ENCODE results near the gene GSTA4.
A peak's percentile ranks its signal among the peaks of the same experiment; 100 is the strongest.
"Not testable (repeated sequence)": the region's sequence is repeated elsewhere in the genome, so short reads cannot be mapped to it uniquely, and the experiment has no call there.

Gene GSTA4

DNA sequence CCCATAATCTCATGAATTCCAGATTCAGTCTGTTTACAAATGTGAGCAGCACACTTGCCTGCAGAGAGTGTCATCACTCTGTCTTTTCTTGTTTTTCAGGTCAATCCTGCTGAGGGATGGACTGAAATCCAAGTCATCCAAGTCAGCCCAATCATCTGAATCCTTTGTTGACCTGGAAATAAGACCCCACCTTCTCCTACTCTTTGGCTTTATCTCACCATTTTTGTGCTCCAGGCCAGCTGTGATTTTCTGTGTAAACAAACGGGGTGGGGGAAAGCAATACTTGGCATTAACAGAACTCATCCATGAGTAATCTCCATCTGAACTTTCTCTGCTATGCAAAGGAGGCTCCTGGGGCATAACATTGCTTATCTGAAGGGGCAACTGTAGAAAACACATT, 16.9 kb upstream of the GSTA4 start:
- DNase-seq, result no peak

DNA sequence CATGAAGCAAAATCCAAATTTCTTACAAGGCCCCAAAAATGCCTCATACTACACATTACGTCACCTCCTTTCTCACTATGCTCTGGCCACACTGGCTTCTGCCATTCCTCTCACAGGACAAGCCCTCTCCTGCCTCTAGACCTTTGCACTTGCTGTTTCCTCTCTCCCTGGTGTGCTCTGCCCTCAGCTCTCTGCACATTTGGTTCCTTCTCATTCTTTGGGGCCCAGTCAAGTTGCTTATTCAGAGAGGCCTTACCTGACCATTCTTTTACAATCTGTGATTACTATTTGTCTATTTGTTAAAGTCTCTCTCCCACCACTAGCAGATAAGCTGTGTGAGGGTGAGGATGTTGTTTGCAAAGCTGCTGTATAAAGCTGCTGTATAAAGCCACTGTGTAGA, 15.4 kb upstream of the GSTA4 start:
- no peak for DNase-seq

DNA sequence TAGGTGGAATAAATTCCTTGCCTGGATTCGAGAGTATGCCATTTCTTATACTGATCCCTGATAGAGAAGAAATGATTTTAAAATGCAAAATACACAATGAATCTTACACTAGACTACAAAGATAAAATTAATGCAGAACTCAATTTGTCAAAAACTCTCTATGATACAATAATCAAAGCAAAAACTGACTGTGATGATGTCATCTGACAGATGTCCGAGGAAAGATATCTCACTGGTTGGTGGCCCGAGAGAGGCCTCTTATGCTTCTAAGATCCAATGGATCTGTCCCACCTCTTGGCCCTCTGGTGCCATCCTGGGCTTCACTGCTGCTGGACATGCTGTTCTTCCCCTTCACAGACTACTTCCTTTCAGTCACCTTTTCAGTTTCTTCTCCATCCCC, 14.4 kb upstream of the GSTA4 start:
- no peak for DNase-seq

DNA sequence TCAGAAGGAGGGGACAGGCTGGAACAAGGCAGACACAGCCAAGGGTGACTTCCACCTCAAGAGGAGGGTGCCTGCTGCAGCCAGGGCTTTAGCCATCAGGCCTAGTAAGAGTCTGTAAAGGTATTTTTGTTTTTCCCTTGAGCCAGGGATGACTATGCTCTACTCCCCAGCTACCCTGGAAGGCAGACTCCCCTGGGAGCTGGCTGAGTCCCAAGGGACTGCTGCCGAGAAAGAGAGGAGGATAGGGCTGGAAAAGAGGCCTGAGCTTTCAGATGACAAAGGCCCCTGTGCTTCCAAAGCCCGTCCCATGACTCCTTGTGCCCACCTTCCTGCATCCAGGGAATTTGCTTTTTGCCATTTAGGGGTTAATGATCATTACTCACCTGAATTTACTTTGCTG, 14.0 kb upstream of the GSTA4 start:
- no peak for DNase-seq

DNA sequence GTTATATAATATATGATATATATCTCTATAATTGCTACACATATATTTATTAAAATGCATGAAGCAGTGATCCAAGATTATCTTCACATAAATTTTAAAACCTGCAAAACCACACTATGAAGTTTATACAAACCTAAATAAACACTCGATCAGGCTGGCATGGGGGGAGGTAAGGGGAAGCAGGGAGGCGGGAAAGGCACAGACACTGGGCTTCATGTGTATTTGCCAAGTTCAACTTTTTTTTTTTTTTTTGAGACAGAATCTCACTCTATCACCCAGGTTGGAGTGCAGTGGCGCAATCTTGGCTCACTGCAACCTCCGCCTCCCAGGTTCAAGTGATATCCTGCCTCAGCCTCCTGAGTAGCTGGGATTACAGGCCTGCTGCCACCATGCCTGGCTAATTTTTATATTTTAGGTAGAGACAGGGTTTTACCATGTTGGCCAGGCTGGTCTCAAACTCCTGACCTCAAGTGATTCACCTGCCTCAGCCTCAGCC, 13.2 kb upstream of the GSTA4 start:
- DNase-seq, result not testable (repeated sequence)

DNA sequence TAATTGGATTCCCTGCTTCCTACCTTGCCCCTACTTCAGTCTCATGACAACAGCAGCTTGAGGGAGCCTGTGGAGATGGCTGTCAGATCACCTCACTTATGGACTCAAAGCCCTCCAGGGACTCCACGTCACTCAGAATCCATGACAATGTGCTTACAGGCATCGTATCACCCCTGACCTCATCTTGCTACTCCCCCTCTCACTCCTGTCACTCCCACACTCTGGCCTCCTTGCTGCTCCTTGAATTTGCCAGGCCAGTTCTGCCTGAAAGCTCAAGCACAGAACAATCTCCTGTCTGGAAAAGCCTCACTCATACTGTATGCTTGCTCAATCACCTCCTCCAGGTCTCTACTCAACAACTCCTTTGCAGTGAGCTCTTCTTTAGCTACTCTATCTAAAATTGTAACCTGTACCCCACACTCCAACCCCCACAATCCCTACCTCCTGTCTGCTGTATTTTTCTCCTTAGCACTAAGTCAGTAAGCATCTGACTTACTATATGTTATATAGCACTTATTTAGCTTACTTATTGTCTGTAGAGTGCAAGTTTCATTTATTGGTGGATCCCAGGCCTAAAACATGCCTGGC, 10.7 kb upstream of the GSTA4 start:
- no peak for DNase-seq

DNA sequence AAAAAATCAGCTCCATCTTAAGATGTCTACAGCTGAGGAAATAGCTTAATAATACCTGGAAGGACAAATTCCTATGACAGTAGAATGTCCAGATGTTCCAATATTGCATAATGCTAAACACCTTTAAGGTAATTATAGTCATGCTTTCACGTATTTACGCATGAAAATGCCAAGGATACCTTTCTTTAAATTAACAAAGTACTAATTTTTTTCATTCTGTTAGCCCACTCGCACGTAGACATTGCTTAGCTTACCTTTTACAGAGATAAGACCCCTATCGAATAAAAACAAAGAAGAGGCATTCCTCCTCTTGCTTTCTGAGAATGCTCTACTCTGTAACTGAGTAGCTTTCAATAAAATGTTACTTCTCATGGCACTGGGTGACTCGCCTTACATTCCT, 4.4 kb upstream of the GSTA4 start:
- no peak for DNase-seq

DNA sequence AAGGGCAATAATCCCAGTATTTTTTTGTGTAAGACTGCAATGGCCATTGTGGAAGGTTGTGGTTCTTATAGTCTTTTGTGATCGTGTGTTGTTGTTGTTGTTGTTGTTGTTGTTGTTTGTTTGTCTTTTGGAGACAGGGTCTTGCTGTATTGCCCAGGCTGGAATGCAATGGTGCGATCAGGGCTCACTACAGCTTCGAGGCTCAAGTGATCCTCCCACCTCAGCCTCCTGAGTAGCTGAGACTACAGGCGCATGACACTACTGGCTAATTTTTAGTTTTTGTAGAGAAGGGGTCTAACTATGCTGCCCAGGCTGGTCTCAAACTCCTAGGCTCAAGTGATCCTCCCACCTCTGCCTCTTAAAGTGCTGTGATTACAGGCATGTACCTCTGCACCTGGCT, 3.5 kb upstream of the GSTA4 start:
- no peak for DNase-seq

DNA sequence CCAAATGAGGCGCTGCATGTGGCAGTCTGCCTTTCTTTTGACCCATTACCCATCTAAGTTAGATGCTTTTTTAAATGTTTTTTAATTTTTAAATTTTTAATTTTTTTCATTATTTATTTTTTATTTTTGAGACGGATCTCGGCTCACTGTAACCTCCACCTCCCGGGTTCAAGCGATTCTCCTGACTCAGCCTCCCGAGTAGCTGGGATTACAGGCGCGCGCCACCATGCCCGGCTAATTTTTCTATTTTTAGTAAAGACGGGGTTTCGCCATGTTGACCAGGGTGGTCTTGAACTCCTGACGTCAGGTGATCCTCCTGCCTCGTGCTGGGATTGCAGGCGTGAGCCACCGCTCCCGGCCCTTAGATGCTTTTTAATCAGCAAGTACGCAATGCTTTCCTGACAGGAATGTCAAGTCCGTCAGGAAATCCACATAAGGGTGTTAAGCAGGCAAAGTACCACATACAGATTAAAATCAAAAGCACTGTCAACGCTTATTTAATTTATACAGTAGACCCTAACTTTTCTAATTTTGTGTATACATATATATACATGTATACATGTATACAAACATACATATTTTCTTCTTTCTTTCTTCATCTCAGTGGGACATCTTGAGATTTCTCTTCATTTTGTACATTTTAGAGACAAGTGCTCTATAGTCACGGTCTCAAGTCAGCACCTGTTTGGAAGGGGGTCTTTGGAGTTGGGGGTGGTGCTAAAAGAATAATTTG, 995 bp upstream of the GSTA4 start:
- peak; percentile 91 for DNase-seq

DNA sequence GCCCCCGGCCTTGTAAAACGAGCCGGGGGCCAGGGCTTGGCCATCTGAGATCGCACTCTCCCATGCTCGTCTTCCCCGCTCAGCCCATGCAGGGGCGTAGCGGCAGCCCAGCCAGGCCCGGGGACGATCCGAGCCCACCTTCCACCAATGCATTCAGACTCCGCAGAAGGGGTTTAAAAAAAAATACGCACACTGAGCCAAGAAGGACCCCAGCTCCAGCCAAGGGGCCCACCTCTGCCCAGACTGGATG, 320 bp downstream of the GSTA4 start:
- no peak for DNase-seq

DNA sequence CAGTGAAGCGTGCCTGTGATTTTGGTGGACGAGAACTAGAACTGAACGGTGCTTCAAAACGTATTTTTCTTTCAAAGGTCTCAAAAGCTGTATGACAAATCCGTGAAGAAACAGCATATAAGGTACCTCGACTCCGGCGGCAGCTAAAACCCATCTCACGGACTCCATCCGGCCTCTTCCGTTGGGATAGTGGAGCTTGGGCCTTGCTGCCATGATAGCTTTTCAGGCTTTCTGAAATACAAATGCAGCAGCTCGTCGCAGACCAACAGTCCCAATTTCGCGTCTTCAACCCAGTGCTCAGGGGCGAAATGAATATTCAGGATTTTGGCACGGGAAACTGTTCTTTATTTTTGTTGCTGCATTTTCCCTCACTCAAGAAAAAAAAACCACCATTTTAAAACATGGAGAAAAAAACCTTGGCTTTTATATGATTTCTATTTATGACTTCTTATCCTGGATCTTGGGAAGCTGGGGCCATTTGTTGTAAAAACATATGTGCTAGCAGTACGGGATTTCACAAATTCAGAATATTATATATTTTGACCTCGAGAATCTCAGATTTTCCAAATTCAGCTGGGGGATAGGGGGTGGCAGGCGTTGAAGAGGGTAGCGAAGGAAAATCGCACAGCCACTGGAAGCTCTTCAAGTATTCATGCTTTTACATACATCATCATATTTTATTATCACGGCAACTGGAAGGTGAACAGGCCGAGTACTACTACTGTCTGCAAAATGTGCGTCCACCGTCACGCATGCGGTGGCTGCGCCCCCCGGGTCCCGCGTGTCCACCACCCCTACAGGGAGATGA, 849 bp downstream of the GSTA4 start:
- DNase-seq, result peak; percentile 67

DNA sequence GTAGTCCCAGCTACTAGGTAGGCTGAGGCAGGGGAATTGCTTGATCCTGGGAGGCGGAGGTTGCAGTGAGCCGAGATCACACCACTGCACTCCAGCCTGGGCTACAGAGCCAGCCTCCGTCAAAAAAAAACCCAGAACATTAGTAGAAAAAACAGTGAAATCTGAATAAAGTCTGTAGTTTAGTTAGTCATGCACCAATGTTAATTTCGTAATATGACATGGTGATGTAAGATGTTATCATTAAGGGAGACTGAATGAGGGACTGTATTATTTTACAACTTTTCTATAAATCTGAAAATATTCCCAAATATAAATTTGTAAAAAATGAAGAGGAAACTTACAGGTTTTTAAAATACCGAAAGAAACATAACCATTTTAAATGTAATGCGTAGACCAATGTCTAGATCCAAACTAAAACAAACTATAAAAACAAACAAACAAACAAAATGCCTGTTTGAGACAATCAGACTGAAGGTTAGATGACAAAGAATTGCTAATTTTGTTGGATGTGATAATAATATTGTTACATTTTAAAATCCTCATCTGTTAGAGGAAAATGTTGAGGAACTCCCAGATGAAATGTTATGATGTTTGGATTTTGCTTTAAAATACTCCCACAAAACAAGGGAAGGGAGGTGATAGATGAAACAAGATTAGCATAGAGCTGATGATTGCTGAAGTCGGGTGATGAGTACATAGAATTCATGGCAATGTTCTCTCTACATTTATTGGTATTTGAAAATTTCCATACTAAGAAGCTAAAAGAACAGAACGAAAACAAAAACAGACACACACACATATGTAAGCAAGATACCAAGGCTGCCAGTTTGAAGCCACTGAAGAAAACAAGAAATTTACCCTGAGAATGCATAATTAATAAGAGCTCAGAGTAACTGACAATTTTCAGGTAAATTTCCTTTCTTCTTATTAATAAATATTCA, 1.8 kb downstream of the GSTA4 start:
- peak; percentile 53 for DNase-seq

DNA sequence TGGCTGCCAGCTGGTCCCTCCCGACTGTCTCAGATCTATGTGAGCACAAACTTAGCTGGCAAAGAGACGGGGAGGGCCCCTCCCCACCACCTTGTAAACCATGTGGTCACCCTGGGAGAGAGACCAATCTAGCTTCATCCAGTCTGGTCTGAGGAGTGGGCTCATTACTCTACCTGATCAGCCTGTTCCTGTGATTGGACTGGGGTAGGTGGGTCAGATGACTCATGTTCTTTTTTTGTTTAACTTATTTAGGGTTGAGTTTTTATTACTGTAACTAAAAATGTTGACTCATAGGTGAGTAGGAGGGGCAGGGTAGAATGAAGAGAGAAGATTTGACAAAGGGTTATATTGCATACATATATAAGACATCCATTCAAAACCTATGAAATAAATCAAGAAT, 4.7 kb downstream of the GSTA4 start:
- DNase-seq, result peak; percentile 42

DNA sequence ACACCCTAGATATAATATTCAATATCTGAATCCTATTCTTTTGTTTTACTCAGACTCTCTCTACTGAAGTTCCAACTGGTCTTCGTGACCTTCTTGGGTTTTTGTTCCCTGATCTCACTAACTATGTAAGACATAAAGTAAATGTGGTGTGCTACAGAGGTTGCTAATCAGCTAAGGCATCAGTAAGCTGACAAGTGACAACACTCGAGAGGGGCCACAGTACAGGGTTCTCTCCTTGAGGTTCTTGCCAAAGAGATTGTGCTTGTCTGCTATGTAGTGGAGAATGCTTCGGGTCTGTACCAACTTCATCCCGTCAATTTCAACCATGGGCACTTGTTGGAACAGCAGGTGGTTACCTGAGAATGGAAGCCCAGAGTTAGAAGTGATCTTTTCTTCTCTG, 9.9 kb downstream of the GSTA4 start:
- no peak for DNase-seq

DNA sequence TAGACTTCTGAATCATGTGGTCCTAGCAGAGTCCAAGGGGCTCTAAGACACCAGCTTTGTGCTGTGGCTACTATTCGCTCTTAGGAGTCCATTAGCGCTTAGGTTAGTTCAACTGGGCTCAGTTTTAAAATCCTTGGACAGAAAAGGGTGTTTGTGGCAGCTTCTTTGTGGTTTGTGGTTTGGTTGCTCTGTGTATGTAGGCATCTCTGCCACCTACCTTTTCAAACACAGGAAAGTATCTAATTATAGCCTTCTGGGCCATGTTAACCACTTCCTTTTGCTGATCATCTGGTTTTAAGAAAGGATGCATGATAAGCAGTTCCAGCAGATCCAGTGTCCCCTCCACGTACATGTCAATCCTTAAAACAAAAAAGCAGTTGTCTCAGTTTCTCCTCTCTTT, 10.8 kb downstream of the GSTA4 start:
- no peak for DNase-seq

DNA sequence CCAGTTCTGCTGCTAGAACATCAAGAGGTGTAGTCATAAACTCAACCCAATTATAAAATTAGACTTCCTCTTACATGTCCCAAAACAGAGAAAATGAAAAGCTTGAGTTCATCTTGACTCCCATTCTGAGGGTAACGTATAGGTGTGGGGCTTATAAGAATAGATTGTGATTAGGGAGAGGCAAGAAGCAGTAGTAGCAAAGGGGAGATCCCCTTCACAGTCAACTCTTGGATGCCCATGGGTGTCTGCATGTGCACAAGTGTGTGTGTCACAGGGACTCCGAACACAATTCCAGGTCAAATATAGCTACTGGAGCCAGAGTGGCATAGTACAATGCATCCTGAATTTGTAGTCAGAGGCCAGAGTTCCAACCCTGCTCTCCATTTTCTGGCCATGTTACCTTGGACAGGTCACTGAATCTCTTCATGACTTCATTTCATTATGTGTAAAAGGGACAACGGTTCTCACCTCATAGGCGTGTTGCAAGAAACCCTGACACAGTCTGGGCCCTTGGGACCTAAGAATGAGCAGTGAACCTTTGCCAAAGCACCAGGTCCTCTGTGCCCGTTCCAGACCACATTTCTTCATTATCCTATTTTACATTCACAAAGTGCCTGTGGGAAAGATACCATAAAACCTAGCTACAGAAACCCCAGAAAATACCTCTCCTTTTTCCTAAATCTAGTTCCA, 11.8 kb downstream of the GSTA4 start:
- no peak for DNase-seq

DNA sequence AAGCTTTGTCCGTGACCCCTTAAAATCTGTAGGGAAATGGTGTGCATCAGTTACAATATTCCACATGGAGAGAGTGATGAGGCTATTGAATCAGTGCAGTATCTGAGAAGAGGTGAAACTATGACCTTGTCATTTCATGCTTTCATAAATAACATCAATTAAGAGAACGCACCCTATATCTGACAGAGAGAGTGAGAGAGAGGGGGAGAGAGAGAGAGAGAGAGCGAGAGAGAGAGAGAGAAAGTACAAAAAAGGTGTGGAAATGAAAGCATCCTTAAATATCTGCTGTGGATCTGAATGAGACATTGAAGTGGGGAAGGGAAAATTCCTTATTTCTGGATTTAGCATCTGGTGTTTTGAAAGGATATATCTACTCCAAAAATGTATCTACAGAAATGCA, 12.4 kb downstream of the GSTA4 start:
- DNase-seq, result no peak

DNA sequence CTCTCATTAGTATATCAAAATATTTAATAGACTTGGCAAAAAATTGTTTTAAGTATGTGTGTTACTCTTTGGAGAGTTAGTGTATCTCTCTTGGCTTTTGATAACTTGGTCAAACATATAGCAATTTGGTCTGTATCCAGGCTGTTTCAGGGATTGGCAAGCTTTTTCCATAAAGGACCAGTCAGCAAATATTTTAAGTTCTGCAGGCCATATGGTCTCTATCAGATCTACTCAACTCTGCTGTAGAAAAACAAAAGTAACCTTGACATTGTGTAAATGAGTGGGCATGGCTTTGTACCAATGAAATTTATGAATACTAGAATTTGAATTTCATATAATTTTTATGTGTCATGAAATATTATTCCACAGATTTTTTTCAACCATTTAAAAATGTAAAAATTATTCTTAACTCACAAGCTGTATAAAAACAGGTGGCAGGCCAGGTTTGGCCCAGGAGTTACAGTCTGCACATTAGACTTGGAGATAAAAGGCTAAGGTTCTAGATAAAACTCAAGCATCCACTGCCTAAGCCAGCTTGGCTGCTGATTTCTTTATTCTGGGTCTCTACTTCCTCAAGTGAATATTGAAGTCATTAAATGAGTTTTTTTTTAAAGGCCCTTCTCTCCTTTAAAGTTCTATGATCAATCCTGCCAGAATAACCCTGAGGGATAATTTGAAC, 13.7 kb downstream of the GSTA4 start:
- DNase-seq, result no peak

DNA sequence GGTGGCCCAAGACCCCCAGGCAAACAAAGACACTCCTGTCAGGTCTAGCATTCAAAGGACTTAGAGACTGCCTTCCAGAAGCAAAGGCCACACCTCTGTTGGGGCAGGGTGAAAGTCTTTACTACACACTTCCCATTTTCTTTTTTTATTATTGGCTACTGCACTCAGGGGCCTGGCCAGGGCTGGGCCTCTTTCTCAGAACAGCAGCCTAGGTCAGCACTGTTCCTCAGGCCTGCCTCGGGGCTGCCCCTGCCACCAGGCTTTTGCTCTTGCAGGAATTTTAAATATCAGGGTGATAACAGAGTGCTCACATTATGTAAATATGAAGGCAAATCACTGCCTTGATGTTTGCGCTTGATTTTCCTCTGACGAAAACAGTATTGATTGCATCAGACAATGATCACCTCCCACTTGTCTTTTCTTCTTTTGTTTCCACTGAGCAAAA, 18.5 kb downstream of the GSTA4 start:
- DNase-seq, result no peak

DNA sequence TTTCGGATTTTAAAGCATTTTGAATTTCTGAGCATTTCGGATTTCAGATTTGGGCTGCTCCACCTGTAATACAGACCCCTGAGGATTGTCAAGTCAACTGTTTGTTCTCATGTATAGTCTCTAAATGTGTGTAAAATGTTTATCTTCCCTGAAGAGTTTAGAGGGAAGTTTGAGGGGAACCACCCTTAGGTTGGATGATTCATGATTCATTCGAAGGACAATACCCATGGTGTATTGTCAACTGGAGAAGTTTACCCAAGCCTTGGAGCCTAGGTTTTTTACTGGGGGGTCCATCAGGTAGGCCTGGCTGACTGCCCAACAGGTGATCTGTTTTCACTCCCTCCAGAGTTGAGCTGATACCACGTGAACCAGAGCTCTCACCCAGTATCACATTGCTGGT, 18.9 kb downstream of the GSTA4 start:
- no peak for DNase-seq

DNA sequence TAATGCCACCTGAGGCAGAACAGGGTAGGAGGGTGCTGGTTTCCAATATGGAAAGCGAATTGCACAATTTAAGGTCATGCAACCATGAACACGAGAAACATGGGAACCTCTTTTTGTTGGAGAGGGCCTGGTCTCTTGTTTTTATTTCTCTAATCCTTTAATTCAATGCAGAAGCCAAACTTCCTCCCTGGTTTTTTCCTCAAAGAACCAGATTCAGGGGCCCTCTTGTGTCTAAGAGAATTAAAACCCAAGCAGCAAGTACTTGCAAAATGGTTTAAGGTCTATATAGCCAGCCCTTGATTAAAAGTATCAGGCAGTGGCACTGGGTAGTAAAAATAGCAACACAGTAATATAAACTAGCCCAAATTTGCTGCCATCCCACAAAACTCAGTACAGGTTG, 19.5 kb downstream of the GSTA4 start:
- DNase-seq, result peak; percentile 35

DNA sequence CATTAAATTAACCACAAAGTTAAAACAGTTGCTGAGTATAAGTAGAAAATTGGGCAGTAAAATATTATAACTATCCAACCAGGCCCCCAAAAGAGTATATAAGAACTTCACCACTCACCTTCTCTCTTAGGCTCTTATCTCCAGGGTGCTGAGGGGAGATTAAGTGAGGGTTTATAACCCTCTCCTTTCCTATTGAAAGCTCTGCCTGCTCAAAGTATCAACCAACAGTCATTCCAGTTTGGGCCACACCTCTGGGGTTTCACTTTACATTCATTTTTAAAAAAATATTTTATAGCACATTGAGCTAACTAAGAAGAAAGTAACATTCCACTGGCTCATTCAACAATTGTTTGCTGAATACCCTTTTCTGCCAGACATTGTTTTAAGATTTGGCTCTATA, 22.1 kb downstream of the GSTA4 start:
- DNase-seq, result no peak

Data from fibroblast of skin of back (primary cell).